NCI-H510A (cell line): ENCODE results near the gene CPZ.
"Not testable (repeated sequence)": the region's sequence is repeated elsewhere in the genome, so short reads cannot be mapped to it uniquely, and the experiment has no call there.

Source experiments
- DNase-seq: peaks from one replicate; lab custom pipeline; 2025; lab: John Stamatoyannopoulos, UW

The CPZ gene

DNA sequence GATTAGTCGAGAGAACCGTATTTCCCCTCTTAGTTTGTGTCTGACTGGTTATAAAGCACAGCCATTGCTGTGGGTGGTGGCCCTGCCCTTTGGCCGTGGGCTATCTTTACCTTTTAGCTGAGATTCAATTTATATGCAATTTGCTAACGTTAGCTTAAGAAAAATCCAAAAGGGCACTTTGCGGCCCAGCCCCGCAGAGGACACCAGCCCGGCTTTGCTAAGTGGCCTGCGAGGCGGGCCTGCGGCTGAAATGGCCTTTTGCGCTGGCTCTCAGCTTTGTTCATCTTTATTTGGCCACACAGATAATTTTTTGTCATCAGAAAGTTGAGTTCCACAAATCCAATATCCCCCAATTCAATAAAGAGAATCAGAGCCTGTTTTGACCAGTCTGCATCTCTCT lies 48.3 kb downstream of the CPZ start:
- no peak for DNase-seq

DNA sequence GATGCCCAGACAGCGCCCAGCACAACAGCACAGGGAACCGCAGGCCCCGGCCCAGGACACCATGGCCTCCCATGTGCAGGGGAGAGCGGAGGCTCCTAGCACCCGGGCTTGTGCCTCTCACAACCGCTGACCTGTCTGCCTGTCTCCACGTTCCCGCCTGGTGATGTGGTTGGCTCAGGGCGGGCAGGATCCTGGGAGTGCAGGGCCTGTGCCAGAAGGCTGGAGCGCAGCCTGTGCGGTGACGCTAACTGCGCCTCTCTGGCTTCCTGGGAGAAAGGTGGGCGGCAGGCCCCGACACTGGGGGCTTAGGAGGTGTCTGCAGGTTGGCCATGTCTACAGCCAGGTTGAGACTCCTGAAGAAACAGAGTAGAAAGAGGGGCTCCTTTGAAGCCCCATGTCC lies 48.7 kb downstream of the CPZ start:
- DNase-seq = no peak

DNA sequence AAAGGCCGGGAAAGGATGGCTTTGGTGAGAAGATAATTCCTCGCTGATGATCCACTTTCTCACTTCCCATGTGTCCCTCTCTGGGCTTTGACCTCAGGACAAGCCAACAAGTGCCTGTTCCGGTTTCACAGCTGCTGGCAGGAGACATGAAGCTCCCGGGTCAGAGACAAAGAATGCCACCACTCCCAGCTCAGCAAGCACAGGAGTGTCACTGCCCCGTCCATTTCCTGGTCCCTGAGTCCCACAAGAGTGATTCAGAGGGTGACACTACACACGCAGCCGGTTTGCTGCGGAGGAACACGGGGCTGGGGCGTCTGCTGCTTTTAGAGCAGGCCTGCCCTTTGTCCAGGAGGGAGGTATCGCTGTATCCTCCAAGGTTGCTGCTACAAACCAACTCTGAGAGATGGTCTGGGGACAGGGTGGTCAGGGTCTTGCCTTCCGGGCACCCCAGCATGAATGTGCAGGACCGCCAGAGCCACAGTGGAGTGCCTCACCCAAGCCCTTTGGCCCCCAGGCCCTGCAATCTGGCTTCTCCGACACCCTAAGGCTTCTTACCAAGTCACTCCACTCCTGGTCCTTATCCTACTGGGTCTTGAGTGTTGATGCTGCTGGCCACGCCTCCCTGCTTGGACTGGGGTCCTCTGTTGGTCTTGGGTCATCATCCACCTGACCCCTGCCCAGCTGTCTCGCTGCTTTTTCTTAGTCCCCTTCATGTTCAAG lies 49.5 kb downstream of the CPZ start:
- DNase-seq = no peak

DNA sequence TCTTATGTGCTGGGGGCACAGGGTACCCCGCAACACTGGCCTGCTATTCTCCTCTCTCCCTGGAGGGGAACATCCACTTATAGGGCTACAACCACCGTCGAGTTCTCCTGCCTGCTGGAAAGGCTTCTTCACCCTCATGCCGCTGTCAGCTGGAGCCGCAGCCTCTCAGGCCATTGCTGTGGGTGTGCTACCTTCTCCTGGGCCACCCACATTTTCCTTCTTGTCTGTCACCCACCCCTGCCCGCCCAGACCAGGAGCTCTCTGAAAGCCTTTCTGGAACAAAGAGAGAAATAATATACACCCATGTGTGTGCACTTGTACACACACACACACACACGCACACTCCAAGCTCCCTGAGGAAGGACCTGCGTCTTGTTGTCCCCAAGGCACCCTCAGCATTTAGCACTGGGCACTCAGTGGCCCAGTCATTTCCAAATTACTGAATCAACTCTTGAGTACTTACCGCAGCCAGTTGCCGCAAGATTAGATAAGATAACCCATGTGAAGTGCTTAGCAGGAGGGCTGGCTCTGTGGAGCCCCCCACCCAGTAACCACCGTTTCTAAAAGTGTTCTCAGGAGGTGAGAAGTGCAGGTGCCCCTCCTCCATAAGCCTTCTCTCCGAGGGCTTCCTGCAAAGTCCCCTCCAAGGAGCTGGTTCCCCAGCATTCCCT lies 50.2 kb downstream of the CPZ start:
- no peak for DNase-seq

DNA sequence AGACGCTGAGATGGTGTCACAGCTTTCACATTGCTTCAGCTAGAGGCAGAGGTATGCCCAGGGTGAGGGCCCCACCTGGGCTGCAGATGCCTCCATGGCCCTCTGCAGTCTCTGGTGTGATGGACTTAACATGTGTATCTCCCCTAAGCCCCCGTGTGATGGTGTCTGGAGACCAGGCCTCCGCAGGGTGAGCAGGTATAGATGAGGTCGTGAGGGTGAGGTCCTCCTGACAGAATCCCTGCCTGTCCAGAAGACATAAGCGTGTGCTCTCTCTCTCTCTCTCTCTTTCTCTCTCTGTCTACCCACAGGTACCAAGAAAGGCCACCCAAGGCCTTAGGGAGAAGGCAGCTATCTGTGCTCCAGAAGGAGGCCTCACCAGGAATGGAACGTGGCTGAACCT lies 50.9 kb downstream of the CPZ start:
- DNase-seq = no peak

DNA sequence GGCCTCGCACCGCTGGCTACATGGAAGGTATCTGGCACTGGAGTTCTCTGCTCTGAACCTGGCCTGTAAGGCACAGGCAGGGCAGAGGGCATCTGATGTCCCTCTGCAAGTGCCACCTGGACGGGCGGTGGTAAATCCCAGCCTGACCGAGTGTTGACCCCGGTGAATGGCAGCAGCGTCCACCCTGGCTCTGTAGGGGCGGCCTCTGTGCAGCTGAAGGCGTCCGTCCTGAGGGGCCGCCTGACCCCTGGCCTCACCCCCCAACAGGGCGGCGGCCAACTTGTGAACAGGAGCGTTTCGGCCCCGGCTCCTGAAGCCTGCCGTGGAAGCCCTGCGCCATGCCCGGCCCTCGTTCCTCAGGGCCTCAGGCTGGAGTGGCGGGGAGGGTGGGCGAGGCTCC lies 51.4 kb downstream of the CPZ start:
- DNase-seq = no peak

DNA sequence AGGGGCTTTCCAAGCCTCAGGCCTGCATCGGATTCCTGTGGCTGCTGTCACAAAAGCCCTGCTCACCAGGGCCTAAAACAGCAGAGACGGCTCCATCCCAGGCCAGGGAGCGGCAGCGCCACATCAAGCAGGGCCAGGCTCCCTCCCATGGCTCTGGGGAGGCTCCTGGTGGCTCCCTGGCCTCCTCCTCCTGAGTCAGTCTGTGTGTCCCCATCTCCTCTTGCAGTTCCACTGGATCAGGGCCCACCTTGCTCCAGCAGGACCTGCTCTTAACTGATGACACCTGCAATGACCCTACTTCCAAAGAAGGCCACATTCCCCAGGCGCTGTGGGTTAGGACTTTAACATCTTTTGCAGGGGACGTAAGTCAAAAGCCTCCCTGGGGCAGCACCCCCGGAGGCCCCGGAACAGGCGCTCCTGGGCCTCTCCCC lies 51.9 kb downstream of the CPZ start:
- no peak for DNase-seq

DNA sequence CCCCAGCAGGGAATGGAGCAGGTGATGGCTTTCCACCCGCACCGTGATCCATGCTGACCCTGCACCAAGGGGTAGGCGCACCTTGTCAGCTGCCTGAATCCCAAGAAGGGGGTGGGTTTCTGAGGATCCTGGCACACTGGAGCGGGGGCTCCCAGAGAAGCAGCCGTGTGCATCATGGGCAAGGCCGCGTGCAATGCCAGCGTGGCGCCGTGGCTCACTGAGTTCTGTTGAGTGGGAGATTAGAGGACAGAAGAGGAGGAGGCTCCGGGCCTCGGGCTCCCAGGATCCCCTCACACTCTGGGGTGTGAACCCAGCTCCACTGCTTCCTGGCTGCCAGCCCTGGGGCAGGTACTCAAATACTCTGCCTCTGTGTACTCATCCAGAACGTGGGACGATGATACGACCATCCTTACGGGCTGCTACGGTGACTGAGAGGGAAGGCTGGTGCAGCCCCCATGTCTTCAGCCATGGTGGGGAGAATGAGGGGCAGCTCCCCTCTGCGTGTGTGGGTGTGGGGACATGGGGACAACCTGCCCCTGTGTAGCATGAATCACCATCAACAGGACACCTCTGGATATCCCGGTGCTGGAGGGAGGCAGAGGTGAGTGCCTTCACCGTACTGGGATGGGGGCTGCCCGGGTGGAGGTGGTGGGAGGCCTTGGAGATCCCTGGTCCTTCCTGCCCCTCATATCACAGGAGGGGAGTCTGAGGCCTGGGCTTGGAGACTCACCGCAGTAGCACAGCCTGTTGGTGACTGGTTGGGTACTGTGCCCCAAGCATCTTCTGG lies 52.6 kb downstream of the CPZ start:
- no peak for DNase-seq

DNA sequence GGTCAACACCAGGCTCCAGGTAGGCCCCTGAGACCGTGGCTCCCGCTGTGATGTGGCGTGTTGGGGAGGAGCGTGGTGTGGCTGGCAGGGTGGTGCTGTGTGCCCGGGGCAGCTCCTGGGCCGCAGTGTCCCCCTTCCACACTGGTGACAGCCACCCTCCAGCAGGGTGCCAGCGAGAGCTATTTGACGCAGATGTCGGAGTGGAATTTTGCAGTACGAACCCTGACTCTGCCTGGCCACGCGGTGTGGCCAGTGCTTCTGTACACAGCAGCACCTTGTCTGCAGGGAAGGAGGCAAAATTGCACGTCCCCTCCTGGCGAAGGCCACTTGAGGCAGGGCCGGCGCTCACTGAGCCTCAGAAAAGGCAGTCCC lies 53.2 kb downstream of the CPZ start:
- no peak for DNase-seq

DNA sequence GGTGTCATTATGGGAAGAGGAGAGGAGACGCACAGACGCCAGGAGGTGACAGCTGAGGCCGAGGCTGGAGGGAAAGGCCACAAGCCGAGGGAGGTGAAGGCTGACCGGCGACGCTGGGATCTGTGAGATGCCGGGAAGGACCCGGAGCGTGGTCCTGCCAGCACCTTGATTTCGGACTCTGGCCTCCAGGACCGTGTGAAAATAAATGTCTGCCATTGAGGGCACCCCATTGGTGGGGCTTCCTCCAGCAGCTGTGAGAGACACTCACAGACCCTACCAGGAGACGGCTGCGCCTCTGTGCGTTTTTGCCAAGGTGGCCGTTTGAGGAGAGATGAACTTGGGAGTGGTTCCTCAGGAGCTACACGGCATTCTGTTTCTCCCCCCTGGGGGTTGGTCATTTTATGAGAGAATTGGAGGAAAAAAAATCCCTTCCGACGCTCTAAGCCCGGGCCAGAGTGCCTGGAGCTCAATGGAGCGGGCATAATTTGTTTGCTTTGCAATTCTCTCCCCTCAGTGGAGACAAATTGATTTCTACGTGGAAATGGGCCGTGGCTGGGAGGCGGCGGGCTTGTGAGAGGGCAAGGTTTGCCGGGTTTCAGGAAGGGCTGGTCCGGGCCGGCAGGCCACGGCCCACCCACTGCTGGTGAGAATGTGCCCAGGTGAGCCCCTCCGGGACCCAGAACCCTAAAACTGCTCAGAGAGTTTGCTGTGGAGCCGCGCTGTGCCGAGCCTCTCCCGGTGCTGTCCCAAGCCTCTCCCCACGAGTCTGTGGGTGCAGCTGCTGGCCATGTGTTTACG lies 53.9 kb downstream of the CPZ start:
- no peak for DNase-seq

DNA sequence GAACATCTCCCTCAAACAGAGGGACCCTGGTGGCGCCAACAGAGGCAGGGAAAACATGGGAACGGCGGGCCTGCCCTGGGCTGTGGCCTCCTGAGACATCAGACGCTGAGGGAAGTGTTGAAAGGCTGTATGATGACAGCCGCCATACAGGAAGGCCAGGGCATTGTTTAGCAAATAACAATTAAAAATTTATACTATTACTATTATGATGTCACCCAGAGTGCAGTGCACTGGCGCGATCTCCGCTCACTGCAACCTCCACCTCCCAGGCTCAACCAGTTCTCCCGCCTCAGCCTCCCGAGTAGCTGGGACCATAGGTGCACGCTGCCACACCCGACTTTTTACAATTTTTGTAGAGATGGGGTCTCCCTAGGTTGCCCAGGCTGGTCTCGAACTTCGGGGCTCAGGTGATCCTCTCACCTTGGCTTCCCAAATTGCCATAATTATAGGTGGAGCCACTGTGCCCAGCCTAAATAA lies 54.6 kb downstream of the CPZ start:
- DNase-seq = no peak

DNA sequence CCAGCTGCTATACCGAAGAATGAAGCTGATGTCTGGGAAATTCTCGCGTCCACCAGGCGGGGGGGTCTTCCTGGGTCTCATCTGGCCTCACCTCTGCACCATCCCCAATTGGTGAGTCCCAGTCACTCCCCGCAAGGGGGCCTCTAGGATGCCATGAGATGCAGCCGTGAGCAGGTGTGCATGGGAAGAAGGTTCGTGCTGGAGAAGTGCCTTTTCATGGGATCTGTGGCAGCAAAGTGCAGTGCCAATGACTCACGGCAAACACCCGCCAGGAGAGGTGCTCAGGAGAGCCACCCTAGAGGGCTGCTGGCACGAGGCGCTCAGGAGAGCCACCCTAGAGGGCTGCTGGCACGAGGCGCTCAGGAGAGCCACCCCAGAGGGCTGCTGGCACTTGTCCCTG lies 55.1 kb downstream of the CPZ start:
- DNase-seq = no peak

DNA sequence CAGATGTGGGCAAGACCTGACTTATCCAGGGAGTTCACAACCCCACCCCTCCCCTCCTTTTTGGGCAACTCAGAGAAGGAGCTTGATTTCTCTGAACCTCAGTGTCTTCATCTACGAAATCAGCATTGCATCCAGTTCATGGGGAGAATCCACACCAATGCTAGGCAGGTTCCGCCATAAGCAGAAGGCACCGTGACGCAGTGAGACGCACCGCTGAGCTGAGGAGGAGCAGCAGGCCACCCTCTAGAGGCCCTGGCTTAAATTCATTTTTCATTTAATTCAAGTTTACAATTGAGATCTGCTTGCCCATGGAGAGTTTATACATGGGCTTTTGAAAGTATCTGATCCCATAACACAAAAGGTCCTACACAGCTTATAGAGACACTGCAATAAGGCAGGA lies 55.7 kb downstream of the CPZ start:
- DNase-seq = no peak

DNA sequence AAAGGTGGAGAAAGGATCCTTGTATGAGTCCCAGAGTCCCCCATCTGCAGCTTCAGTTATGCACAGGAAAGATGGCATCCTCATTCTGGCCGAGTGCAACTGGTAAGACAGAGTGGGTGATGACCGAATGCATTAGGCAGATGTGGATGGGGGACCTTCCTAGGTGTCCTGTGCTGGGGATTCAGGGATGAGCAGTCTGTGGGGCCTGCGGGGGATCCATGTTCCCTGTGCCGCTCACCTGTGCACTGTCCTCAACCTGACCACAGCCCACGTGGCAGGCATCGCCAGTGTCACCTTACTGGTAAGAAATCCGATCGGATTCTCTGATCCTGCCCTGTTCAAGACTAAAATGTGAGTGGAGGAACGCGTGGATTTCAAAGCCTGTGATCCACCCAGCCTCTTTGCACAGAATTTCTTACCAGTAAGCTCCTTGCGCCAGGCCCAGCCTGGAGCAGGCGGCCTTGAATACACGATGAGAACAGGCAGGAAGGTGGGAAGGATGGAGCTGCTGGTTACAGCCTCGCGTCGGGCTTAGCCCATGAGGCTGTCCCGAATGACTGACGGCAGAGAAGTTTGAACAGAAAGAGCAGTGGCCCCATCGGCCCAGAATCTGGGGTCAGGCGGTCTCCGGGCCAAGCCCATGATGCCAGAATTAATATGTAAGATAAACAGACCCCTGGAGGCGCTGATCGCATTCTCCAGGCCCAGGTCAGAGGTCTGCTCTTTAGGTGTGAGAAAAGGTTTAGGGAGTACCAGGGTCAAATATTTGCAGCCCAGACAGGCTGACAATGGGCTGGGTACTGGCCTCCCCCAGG lies 56.5 kb downstream of the CPZ start:
- no peak for DNase-seq

DNA sequence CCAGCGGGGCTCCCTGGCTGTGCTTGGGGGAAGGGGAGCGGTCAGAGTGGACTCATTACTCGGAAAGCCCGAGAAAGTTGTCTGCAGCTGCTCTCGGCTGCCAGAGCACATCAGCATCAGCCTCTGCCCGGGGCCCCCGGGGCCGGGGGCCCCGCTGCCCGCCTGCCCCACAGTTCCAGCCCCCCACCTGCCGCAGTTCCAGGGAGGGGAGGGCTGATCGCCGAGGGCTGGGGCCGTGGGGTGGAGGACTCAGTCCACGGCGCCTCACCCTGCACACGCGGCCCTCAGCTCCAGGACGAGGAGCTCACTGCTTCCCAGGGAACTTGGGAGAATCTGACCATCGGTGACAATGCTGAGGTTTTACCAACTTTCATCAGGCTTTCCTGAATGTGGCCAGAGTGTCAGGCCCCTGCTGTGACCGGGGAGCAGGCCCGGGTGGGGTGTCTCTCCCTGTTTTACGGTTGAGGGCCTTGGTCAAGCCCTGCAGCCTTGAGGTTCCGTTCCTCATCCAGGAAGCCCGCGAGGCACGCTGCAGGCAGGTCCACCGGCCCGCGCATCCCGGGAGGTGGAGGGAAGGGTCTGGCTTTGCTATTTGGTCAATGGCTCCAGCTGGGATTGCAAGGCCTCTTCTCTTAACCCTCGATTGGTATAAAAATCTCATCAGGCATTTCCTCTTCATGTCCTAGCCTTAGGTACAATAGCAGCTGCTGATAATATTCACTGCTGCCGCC lies 57.2 kb downstream of the CPZ start:
- no peak for DNase-seq

DNA sequence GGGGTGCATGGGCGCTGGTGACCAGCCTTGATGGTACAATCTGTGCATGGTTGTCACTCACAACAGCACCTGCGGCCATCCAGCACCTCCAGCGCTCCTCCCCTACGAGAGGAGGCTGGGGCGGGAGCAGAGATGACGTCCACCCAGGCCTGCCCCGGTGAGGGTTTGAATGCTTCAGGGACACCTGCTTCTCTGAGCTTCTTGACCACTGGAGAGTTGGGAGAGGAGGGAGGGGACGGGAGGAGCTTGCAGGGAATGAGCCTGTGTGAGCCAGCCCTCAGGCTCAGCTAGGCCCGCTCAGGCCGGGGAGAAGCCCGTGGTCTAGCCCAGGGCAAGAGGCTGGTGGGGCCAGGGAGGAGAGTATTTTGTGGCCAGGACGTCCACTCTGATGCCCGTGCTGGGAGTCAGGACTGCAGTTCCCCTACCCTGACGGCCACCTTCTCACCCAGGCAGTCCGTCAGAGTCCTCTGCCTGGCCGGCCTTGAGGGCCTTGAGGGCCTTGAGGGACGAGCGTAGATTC lies 59.2 kb downstream of the CPZ start:
- DNase-seq = no peak

DNA sequence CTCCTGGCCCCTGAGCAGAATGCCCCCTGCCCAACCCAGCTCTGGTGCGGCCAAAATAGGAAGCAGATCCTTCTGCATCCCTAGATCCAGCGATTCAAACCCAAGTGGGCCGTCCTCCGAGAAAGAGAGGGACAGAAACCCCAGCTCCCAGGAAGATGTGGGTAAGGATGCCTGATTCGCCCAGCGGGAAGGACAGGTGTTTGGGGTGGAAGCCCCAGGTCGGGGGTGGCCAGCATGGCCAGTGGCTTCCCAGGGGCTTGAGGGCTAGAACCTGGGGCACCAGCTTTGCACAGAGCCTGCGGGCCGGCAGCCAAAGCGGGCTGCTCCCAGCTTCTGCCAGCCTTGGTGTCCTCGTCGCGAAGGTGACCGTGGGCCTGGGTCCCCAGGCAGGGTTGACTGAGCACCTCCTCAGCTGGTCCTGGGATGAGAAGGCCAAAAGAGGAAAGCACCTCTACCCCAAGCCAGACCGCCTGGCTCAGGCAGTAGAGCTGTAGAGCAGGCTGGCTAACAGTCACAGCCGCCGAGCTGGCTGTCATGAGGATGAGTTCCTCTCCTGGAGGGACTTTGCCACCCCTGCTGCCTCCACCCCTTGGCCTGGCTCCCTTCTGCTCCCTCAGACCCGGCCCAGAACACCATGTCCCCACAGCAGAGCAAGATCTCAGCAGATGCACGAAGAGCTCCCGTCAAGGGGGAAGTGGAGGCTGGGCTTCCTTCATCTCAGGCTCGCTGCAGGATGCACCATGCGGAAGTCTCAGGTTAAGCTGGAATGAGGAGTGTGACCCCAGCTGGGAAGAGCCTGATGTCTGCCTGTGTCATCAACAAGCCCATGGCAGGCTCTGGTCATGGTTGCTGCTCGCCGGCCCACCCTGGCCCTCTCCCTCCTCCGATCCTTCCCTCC lies 59.9 kb downstream of the CPZ start:
- DNase-seq = no peak

DNA sequence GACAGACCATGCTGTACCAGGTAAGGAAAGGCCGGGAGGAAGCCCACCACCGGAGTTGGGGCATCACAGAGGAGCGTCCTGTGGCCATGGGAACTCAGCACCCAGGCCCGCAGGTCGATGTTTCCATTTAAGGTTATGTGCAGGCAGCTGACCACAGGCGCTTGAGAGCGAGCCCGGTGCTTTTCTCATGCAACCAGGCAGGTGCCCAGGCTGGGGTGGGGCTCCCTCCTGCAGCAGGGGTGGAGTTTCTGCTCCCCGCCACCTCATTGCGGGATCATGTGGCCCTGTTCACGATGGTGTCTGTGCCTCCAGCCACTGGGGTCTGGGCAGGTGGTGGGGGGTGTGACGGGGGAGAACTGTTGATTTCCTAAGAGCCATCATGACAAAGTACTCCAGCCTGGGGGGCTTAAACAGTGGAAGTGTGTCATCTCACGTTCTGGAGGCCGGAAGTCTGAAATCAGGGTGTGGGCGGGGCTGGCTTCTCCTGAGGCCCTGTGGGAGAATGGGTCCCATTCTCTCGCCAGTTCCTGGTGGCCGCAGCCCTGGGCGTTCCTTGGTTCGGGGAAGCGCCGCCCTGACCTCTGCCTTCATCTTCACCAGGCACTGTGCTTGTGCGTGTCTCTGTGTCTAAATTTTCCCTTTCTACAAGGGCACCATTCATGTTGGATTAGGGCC lies 60.9 kb downstream of the CPZ start:
- no peak for DNase-seq

DNA sequence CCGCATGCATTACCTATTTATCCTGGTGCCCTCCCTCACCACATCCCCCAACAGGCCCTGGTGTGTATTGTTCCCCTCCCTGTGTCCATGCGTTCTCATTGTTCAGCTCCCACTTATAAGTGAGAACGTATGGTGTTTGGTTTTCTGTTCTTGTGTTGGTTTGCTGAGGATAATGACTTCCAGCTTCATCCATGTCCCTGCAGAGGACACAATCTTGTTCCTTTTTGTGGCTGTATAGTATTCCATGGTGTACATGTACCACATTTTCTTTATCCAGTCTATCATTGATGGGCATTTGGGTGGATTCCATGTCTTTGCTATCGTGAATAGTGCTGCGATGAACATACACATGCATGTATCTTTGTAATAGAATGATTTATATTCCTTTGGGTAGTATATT lies 61.6 kb downstream of the CPZ start:
- not testable (repeated sequence) for DNase-seq
